SU-DHL-6 (cell line): Measurements from ENCODE around the gene MMAA.

ENCODE experiments used
- EZH2phosphoT487 ChIP-seq: fragments of 200-600 bp; sonication (generic), shearing (Covaris generic); conservative IDR thresholded peaks from 2 replicates; pipeline ENCODE4 v1.6.1; 2018; ENCODE audit warnings: mild to moderate bottlenecking, antibody characterized with exemption, low read length, moderate library complexity, mixed read lengths
- TF ChIP-seq, protein P1 (sequence below): fragments of 200-600 bp; sonication (generic); IDR thresholded peaks from one replicate; pipeline ENCODE4 v1.5.1; 2017; ENCODE audit warnings: antibody characterized with exemption, mild to moderate bottlenecking, low read length, moderate library complexity; ENCODE audit not compliant: insufficient read depth, poor library complexity, severe bottlenecking

DNA sequence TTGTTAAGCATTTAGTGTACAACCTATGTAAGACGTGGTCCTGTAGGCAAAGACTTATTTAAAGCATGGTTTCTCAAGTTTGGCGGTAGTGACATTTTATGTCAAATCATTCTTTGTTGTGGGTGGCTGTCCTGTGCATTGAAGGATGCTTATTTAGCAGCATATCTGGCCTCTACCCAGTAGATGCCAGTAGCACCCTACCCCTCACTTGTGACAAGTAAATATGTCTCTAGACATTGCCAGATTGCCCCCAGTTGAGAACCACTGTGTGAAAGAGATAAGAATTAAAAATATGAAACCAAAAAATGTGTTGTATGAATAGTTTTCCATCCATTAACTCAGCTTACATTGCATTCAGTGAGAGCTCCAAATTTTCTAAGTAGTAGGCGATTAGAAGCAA, 25.5 kb downstream of the MMAA start:
- TF ChIP-seq, protein P1, sequence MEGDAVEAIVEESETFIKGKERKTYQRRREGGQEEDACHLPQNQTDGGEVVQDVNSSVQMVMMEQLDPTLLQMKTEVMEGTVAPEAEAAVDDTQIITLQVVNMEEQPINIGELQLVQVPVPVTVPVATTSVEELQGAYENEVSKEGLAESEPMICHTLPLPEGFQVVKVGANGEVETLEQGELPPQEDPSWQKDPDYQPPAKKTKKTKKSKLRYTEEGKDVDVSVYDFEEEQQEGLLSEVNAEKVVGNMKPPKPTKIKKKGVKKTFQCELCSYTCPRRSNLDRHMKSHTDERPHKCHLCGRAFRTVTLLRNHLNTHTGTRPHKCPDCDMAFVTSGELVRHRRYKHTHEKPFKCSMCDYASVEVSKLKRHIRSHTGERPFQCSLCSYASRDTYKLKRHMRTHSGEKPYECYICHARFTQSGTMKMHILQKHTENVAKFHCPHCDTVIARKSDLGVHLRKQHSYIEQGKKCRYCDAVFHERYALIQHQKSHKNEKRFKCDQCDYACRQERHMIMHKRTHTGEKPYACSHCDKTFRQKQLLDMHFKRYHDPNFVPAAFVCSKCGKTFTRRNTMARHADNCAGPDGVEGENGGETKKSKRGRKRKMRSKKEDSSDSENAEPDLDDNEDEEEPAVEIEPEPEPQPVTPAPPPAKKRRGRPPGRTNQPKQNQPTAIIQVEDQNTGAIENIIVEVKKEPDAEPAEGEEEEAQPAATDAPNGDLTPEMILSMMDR = no peak
- TF ChIP-seq EZH2phosphoT487 = no peak
